H1 (cell line): ENCODE data around the gene MMAB. TPM values are rescaled to one million over a fixed set of nuclear protein-coding genes. Genes with fewer than 3 reads are reported as not detected.

Source experiments
- CTCF ChIA-PET: fragments of 300-600 bp; sonication (Branson Sonifier 250); formaldehyde crosslinking; loops from one replicate; lab custom pipeline; 2021; ENCODE audit not compliant: partially characterized antibody; lab: Charles Lee
- POLR2A ChIA-PET: fragments of 300-600 bp; sonication (Branson Sonifier 250); formaldehyde crosslinking; loops from one replicate; lab custom pipeline; 2021; ENCODE audit warnings: inconsistent platforms; ENCODE audit not compliant: partially characterized antibody; lab: Charles Lee
- DNase-seq, 2 experiments: peaks; one replicate each; pipeline versions ENCODE4 v3.0.0 to v3.0.0-alpha.2; 2010 to 2022; ENCODE audit warnings: low spot score in 2 of 2, low read depth in 1 of 2, mixed read lengths in 1 of 2
- FAIRE-seq: peaks from 2 replicates; lab custom pipeline; 2011; peaks lifted over from hg19 to GRCh38; lab: Jason Lieb, UNC
- H2AFZ ChIP-seq: 2 replicates; pipeline ENCODE4 v1.8.1; 2012; ENCODE audit warnings: low read length, inconsistent platforms
- H2AK5ac ChIP-seq: 2 replicates; pipeline ENCODE4 v1.6.1; 2013; ENCODE audit warnings: low read depth, low read length
- H2BK120ac ChIP-seq: replicated peaks from 2 replicates; pipeline ENCODE3; 2013; ENCODE audit warnings: low read depth, low read length, inconsistent platforms
- H2BK12ac ChIP-seq: 2 replicates; pipeline ENCODE4 v1.6.1; 2013; ENCODE audit warnings: low read depth, low read length
- H2BK15ac ChIP-seq: 2 replicates; pipeline ENCODE4 v1.6.1; 2013; ENCODE audit warnings: low read length
- H2BK20ac ChIP-seq: 2 replicates; pipeline ENCODE4 v1.6.1; 2013; ENCODE audit warnings: low read length
- H2BK5ac ChIP-seq: 2 replicates; pipeline ENCODE4 v1.6.1; 2013; ENCODE audit warnings: low read depth, low read length
- H3K14ac ChIP-seq: 2 replicates; pipeline ENCODE4 v1.6.1; 2013; ENCODE audit warnings: inconsistent platforms; ENCODE audit not compliant: insufficient read length
- H3K18ac ChIP-seq: 2 replicates; pipeline ENCODE4 v1.6.1; 2013; ENCODE audit warnings: low read length; ENCODE audit errors: extremely low read depth
- H3K23ac ChIP-seq: 2 replicates; pipeline ENCODE4 v1.6.1; 2013; ENCODE audit warnings: inconsistent platforms; ENCODE audit not compliant: insufficient read length
- H3K23me2 ChIP-seq: 2 replicates; pipeline ENCODE4 v1.6.1; 2013; ENCODE audit warnings: low read depth, low read length
- H3K27ac ChIP-seq: 2 replicates; pipeline ENCODE4 v1.6.1; 2011; ENCODE audit warnings: low read depth, low read length, inconsistent platforms
- H3K27me3 ChIP-seq, 4 experiments: replicated peaks in 1 of 4; 1 replicate in 1 of 4; 2 replicates in 3 of 4; pipeline versions ENCODE4 v1.6.1 to v1.8.1; 2011 to 2013; ENCODE audit warnings: low read length in 3 of 4, mild to moderate bottlenecking in 3 of 4, inconsistent platforms in 2 of 4, mixed read lengths in 2 of 4, moderate library complexity in 1 of 4; ENCODE audit not compliant: control insufficient read depth in 3 of 4, insufficient read depth in 3 of 4; ENCODE audit errors: extremely low read depth in 1 of 4
- H3K36me3 ChIP-seq, 4 experiments: 2 replicates each; pipeline versions ENCODE4 v1.6.1 to v1.8.1; 2011 to 2013; ENCODE audit warnings: mild to moderate bottlenecking in 4 of 4, low read length in 3 of 4, moderate library complexity in 2 of 4, control low read depth in 1 of 4, inconsistent platforms in 1 of 4; ENCODE audit not compliant: insufficient read depth in 4 of 4, control insufficient read depth in 2 of 4
- H3K4ac ChIP-seq: replicated peaks from 2 replicates; pipeline ENCODE3; 2013; ENCODE audit warnings: low read length, low read depth, mixed read lengths, inconsistent platforms; ENCODE audit not compliant: insufficient read length
- H3K4me1 ChIP-seq, 4 experiments: replicated peaks in 1 of 4; 1 replicate in 1 of 4; 2 replicates in 3 of 4; pipeline versions ENCODE4 v1.6.1 to v1.8.1; 2011 to 2013; ENCODE audit warnings: low read length in 3 of 4, inconsistent platforms in 2 of 4, mixed read lengths in 1 of 4; ENCODE audit not compliant: insufficient read depth in 4 of 4, control insufficient read depth in 3 of 4
- H3K4me2 ChIP-seq, 2 experiments: 2 replicates each; pipeline versions ENCODE4 v1.6.1 to v1.8.1; 2011 to 2013; ENCODE audit warnings: low read depth in 2 of 2, low read length in 2 of 2, control low read depth in 1 of 2, inconsistent platforms in 1 of 2, mild to moderate bottlenecking in 1 of 2; ENCODE audit not compliant: insufficient read depth in 1 of 2
- H3K4me3 ChIP-seq, 4 experiments: fragments of 200-600, 300-600 bp in 1 of 4; sonication (generic), shearing (Covaris generic), sonication (Bioruptor Twin) in 1 of 4; 2 replicates each; pipeline versions ENCODE4 v1.5.1 to v1.8.1; 2011 to 2016; ENCODE audit warnings: low read length in 4 of 4, low read depth in 3 of 4, control low read depth in 2 of 4, inconsistent platforms in 2 of 4, mild to moderate bottlenecking in 2 of 4, mixed read lengths in 1 of 4, moderate library complexity in 1 of 4; ENCODE audit not compliant: insufficient read depth in 2 of 4; ENCODE audit errors: extremely low read depth in 1 of 4
- H3K56ac ChIP-seq: replicated peaks from 2 replicates; pipeline ENCODE3; 2013; ENCODE audit warnings: low read depth, mild to moderate bottlenecking, mixed read lengths, low read length, inconsistent platforms; ENCODE audit not compliant: insufficient read length
- H3K79me1 ChIP-seq: 2 replicates; pipeline ENCODE4 v1.6.1; 2013; ENCODE audit warnings: low read depth, low read length, control low read depth
- H3K79me2 ChIP-seq, 2 experiments: 2 replicates each; pipeline versions ENCODE4 v1.6.1 to v1.8.1; 2012 to 2013; ENCODE audit warnings: low read length in 2 of 2, mild to moderate bottlenecking in 2 of 2, inconsistent platforms in 1 of 2; ENCODE audit not compliant: insufficient read depth in 2 of 2, control insufficient read depth in 1 of 2
- H3K9ac ChIP-seq, 4 experiments: replicated peaks in 1 of 4; 1 replicate in 1 of 4; 2 replicates in 3 of 4; pipeline versions ENCODE4 v1.6.1 to v1.8.1; 2011 to 2013; ENCODE audit warnings: low read depth in 3 of 4, low read length in 3 of 4, control low read depth in 2 of 4, mild to moderate bottlenecking in 2 of 4, moderate library complexity in 2 of 4, inconsistent platforms in 1 of 4; ENCODE audit errors: extremely low read depth in 1 of 4
- H3K9me3 ChIP-seq, 2 experiments: 2 replicates each; pipeline versions ENCODE4 v1.6.1 to v1.8.1; 2012 to 2013; ENCODE audit warnings: mild to moderate bottlenecking in 2 of 2, moderate library complexity in 2 of 2, control low read depth in 1 of 2, inconsistent platforms in 1 of 2, low read depth in 1 of 2, low read length in 1 of 2, mixed read lengths in 1 of 2; ENCODE audit not compliant: insufficient read depth in 2 of 2
- H4K20me1 ChIP-seq, 2 experiments: replicated peaks in 1 of 2; 2 replicates each; pipeline versions ENCODE3 to v1.8.1; 2011 to 2013; ENCODE audit warnings: inconsistent platforms in 2 of 2, low read length in 2 of 2, mild to moderate bottlenecking in 1 of 2; ENCODE audit not compliant: insufficient read depth in 2 of 2, control insufficient read depth in 1 of 2
- H4K5ac ChIP-seq: 2 replicates; pipeline ENCODE4 v1.6.1; 2013; ENCODE audit warnings: low read length, low read depth, mixed read lengths, inconsistent platforms; ENCODE audit not compliant: insufficient read length
- H4K8ac ChIP-seq: 2 replicates; pipeline ENCODE4 v1.8.0; 2013; ENCODE audit warnings: mild to moderate bottlenecking, moderate library complexity, low read length, inconsistent platforms; ENCODE audit not compliant: insufficient read depth; ENCODE audit errors: extremely low read depth
- H4K91ac ChIP-seq: replicated peaks from 2 replicates; pipeline ENCODE3; 2013; ENCODE audit warnings: low read length, mixed read lengths, inconsistent platforms; ENCODE audit not compliant: insufficient read length
- BACH1 ChIP-seq: IDR thresholded peaks from 2 replicates; pipeline ENCODE4 v1.6.1; 2012; ENCODE audit warnings: low read length, improper control_type of control experiment
- BRCA1 ChIP-seq: IDR thresholded peaks from 2 replicates; pipeline ENCODE4 v1.6.1; 2012; ENCODE audit warnings: low read depth, low read length, improper control_type of control experiment
- CHD2 ChIP-seq: IDR thresholded peaks from 2 replicates; pipeline ENCODE4 v1.6.1; 2012; ENCODE audit warnings: low read length, improper control_type of control experiment
- FOSL1 ChIP-seq: IDR thresholded peaks from 2 replicates; pipeline ENCODE4 v1.6.1; 2011; ENCODE audit warnings: mild to moderate bottlenecking, low read depth, low read length, moderate library complexity; ENCODE audit not compliant: insufficient read depth
- HDAC2 ChIP-seq, 2 experiments: fragments of 300-600 bp in 1 of 2; sonication (generic) in 1 of 2; IDR thresholded peaks; 2 replicates each; pipeline ENCODE4 v1.6.1; 2011 to 2012; ENCODE audit warnings: low read depth in 2 of 2, low read length in 2 of 2, mild to moderate bottlenecking in 2 of 2, moderate library complexity in 2 of 2, borderline replicate concordance in 1 of 2, inconsistent platforms in 1 of 2
- JUN ChIP-seq: IDR thresholded peaks from 2 replicates; pipeline ENCODE4 v1.6.1; 2011; ENCODE audit warnings: low read depth, mild to moderate bottlenecking, improper control_type of control experiment, low read length
- TCF12 ChIP-seq: IDR thresholded peaks from 2 replicates; pipeline ENCODE4 v1.6.1; 2011; ENCODE audit warnings: low read depth, mild to moderate bottlenecking, low read length
- TEAD4 ChIP-seq: IDR thresholded peaks from 2 replicates; pipeline ENCODE4 v1.6.1; 2012; ENCODE audit warnings: low read depth, low read length, inconsistent platforms, mixed read lengths
- WGBS, 2 experiments: shearing (Covaris generic) in 1 of 2; methylation state at CpG; one replicate each; pipeline versions ENCODE4 v1.1.6 to v1.1.7; 2013 to 2015; ENCODE audit warnings: low lambda C conversion rate in 2 of 2, mixed read lengths in 2 of 2, inconsistent platforms in 1 of 2, low coverage in 1 of 2, missing lambda C conversion rate in 1 of 2; ENCODE audit not compliant: insufficient replicate concordance in 2 of 2, insufficient coverage in 1 of 2, insufficient read length in 1 of 2; ENCODE audit errors: extremely low coverage in 1 of 2, missing lambda C conversion rate in 1 of 2; 5-methylcytosine and 5-hydroxymethylcytosine counted together
- polyA plus RNA-seq, 7 experiments: library from polyadenylated mRNA; depleted of rRNA in 3 of 7; stranded (reverse) in 5 of 7; unstranded in 2 of 7; fragments of >200 nt in 5 of 7; fragments of 200-250 nt in 2 of 7; gene quantifications; 1 replicate in 5 of 7; 2 replicates in 1 of 7; 4 replicates in 1 of 7; pipeline versions ENCODE4 v1.2.1 to v1.2.3, GENCODE V29; 2011 to 2013; ENCODE audit warnings: missing spikeins in 2 of 7, mixed read lengths in 2 of 7
- total RNA-seq: library from RNA; stranded (reverse); fragmentation: NEBNext Ultra II Directional; extraction: Animal tissue kit (Norgen Biotek cat#: 25700); gene quantifications from 2 replicates; pipeline ENCODE4 v1.2.1, GENCODE V29; 2021

The MMAB gene
- total and polyA plus RNA-seq, 2 of the 8 experiments (the other 6 are each of a cell fraction or from before 2014, with no cell fraction given) = 12.9 to 18.5 TPM

GRCh38 chr12:109523504-109523903, 49.8 kb downstream of the MMAB start:
- Histone ChIP-seq H3K4me3 (no peak overlapping the region), H3K4me2 (no peak overlapping the region), H2AK5ac (no peak overlapping the region), H2BK120ac (no peak overlapping the region), H3K4me1 (peaks cover 0 to 7% (median 0%) of the 10 kb centered on the region in 4 experiments; a peak in 1 of 7 replicates), H4K5ac (no peak overlapping the region), H3K9me3 (no peaks in the 10 kb centered on the region), H2BK12ac (no peak overlapping the region), H4K20me1 (no peaks in the 10 kb centered on the region), H2BK20ac (no peak overlapping the region), H4K91ac (no peak overlapping the region), H3K4ac (no peak overlapping the region), H3K23me2 (no peaks in the 10 kb centered on the region), H3K36me3 (peaks cover 0 to 9% (median 1%) of the 10 kb centered on the region in 4 experiments; a peak in 5 of 8 replicates), H2BK5ac (no peak overlapping the region), H3K79me1 (no peaks in the 10 kb centered on the region), H3K79me2 (no peaks in the 10 kb centered on the region), H2BK15ac (no peak overlapping the region), H3K56ac (no peak overlapping the region), H3K23ac (no peak overlapping the region), H3K18ac (no peak overlapping the region), H3K9ac (no peak overlapping the region), H3K27me3 (no peaks in the 10 kb centered on the region), H4K8ac (no peak overlapping the region; the same call in 1 of the 2 replicates), H3K27ac (no peak overlapping the region), H2AFZ (no peak overlapping the region), H3K14ac (no peak overlapping the region)
- TF ChIP-seq HDAC2 (IDR thresholded peaks at IDR 0.05; ENCODE audit: borderline replicate concordance in 1 of 2, low read depth in 2 of 2, low read length in 2 of 2) (no peak), TEAD4 (no peak), TCF12 (no peak), CHD2 (no peak), JUN (no peak), BRCA1 (no peak), BACH1 (no peak), FOSL1 (no peak)
- DNase-seq (no peak), FAIRE-seq (no peak)
- POLR2A ChIA-PET = interaction anchor here (0.8 to 1.0 kb wide), 2 partner anchors 22 to 29 kb away, joined by 3 read pairs; no protein-coding TSS in a partner anchor
- 86% methylated on average over 5 of the region's 5 CpGs; no CpG with 5 or more reads in 1 of the 2 experiments for WGBS, 2 experiments
- CTCF ChIA-PET = interaction anchor here (0.6 to 3.0 kb wide), 14 partner anchors 7 to 282 kb away, joined by 3 to 18 read pairs (median 4); no protein-coding TSS in a partner anchor
